Measurements from ENCODE around the gene TCF12. TPM values are rescaled to one million over a fixed set of nuclear protein-coding genes. Genes with fewer than 3 reads are reported as not detected.

Gene TCF12
- total and polyA plus RNA-seq, 4 donors, result 17.8 to 158 (median 64.4) TPM

- ATAC-seq (ENCODE audit: low FRiP score) (no peak), DNase-seq (no peak)
- no peaks in the 10 kb centered on the region for H3K27me3 ChIP-seq (ENCODE audit: control insufficient read depth in 1 of 2, insufficient read depth in 2 of 2, low read length in 1 of 2)
- H3K4me1 ChIP-seq (ENCODE audit: control insufficient read depth in 1 of 2, insufficient read depth in 2 of 2, low read length in 2 of 2), result no peaks in the 10 kb centered on the region
- no peak overlapping the region for H3K27ac ChIP-seq (ENCODE audit: low read depth in 1 of 2, low read length in 2 of 2)
- WGBS, 2 donors, result 90 to 92% methylated on average over 2 of the region's 2 CpGs
- intact Hi-C loops (cut with DNase I), result no loop called here
- peaks cover 0 to 2% of the 10 kb centered on the region in 2 donors for H3K36me3 ChIP-seq (ENCODE audit: control insufficient read depth in 1 of 2, insufficient read depth in 2 of 2, low read length in 1 of 2)
- no peaks in the 10 kb centered on the region for H3K9me3 ChIP-seq (ENCODE audit: control insufficient read depth, low read length)
- no peak overlapping the region for H3K4me3 ChIP-seq (ENCODE audit: low read length in 2 of 2)
These were observed 371.7 kb downstream of the TCF12 start for GRCh38 chr15:57290187-57290586.

GRCh38 chr15:57290826-57291225 is 372.4 kb downstream of the TCF12 start:
- no peak for DNase-seq
- H3K4me3 ChIP-seq (ENCODE audit: low read length in 2 of 2), result no peak overlapping the region
- peaks cover 0 to 2% of the 10 kb centered on the region in 2 donors for H3K36me3 ChIP-seq (ENCODE audit: control insufficient read depth in 1 of 2, insufficient read depth in 2 of 2, low read length in 1 of 2)
- 93 to 94% methylated on average over 4 of the region's 4 CpGs for whole genome bisulfite sequencing, 2 donors
- no peak for ATAC-seq (ENCODE audit: low FRiP score)
- H3K9me3 ChIP-seq (ENCODE audit: control insufficient read depth, low read length), result no peaks in the 10 kb centered on the region
- H3K4me1 ChIP-seq (ENCODE audit: control insufficient read depth in 1 of 2, insufficient read depth in 2 of 2, low read length in 2 of 2), result no peaks in the 10 kb centered on the region
- intact Hi-C loops (cut with DNase I), result no loop called here
- no peak overlapping the region for H3K27ac ChIP-seq (ENCODE audit: low read depth in 1 of 2, low read length in 2 of 2)
- no peaks in the 10 kb centered on the region for H3K27me3 ChIP-seq (ENCODE audit: control insufficient read depth in 1 of 2, insufficient read depth in 2 of 2, low read length in 1 of 2)

GRCh38 chr15:57296473-57297162 is 378.2 kb downstream of the TCF12 start:
- no peak for DNase-seq
- intact Hi-C loops (cut with DNase I), result no loop called here
- ATAC-seq (ENCODE audit: low FRiP score), result no peak
- H3K36me3 ChIP-seq (ENCODE audit: control insufficient read depth in 1 of 2, insufficient read depth in 2 of 2, low read length in 1 of 2), result no peaks in the 10 kb centered on the region
- 76 to 77% methylated on average over 9 of the region's 9 CpGs for WGBS, 2 donors
- no peak overlapping the region for H3K4me3 ChIP-seq (ENCODE audit: low read length in 2 of 2)
- H3K4me1 ChIP-seq (ENCODE audit: control insufficient read depth in 1 of 2, insufficient read depth in 2 of 2, low read length in 2 of 2), result no peaks in the 10 kb centered on the region
- no peak overlapping the region for H3K27ac ChIP-seq (ENCODE audit: low read depth in 1 of 2, low read length in 2 of 2)
- H3K27me3 ChIP-seq (ENCODE audit: control insufficient read depth in 1 of 2, insufficient read depth in 2 of 2, low read length in 1 of 2), result no peaks in the 10 kb centered on the region
- H3K9me3 ChIP-seq (ENCODE audit: control insufficient read depth, low read length), result no peaks in the 10 kb centered on the region

- H3K36me3 ChIP-seq (ENCODE audit: control insufficient read depth in 1 of 2, insufficient read depth in 2 of 2, low read length in 1 of 2), result no peaks in the 10 kb centered on the region
- H3K9me3 ChIP-seq (ENCODE audit: control insufficient read depth, low read length), result no peaks in the 10 kb centered on the region
- no peaks in the 10 kb centered on the region for H3K27me3 ChIP-seq (ENCODE audit: control insufficient read depth in 1 of 2, insufficient read depth in 2 of 2, low read length in 1 of 2)
- no peaks in the 10 kb centered on the region for H3K4me1 ChIP-seq (ENCODE audit: control insufficient read depth in 1 of 2, insufficient read depth in 2 of 2, low read length in 2 of 2)
- 85 to 88% methylated on average over 3 of the region's 3 CpGs for WGBS, 2 donors
- intact Hi-C loops (cut with DNase I), result no loop called here
- ATAC-seq (ENCODE audit: low FRiP score), result no peak
- no peak overlapping the region for H3K4me3 ChIP-seq (ENCODE audit: low read length in 2 of 2)
- no peak overlapping the region for H3K27ac ChIP-seq (ENCODE audit: low read depth in 1 of 2, low read length in 2 of 2)
- no peak for DNase-seq
These were observed 378.7 kb downstream of the TCF12 start for GRCh38 chr15:57297163-57297593.

- no peak for ATAC-seq (ENCODE audit: low FRiP score)
- intact Hi-C loops (cut with DNase I), result no loop called here
These were observed 379.2 kb downstream of the TCF12 start for GRCh38 chr15:57297630-57298029.

GRCh38 chr15:57298204-57298603 is 379.8 kb downstream of the TCF12 start:
- Histone ChIP-seq H3K4me3 (ENCODE audit: low read length in 2 of 2) (no peak overlapping the region), H3K4me1 (ENCODE audit: control insufficient read depth in 1 of 2, insufficient read depth in 2 of 2, low read length in 2 of 2) (no peaks in the 10 kb centered on the region), H3K27ac (ENCODE audit: low read depth in 1 of 2, low read length in 2 of 2) (no peak overlapping the region), H3K36me3 (ENCODE audit: control insufficient read depth in 1 of 2, insufficient read depth in 2 of 2, low read length in 1 of 2) (no peaks in the 10 kb centered on the region), H3K9me3 (ENCODE audit: control insufficient read depth, low read length) (no peaks in the 10 kb centered on the region), H3K27me3 (ENCODE audit: control insufficient read depth in 1 of 2, insufficient read depth in 2 of 2, low read length in 1 of 2) (no peaks in the 10 kb centered on the region)
- no peak for DNase-seq
- 76 to 77% methylated on average over 5 of the region's 5 CpGs for whole genome bisulfite sequencing, 2 donors
- intact Hi-C loops (cut with DNase I), result no loop called here
- no peak for ATAC-seq (ENCODE audit: low FRiP score)

More at GRCh38 chr15:57297630-57298029, 379.2 kb downstream of the TCF12 start:
- Histone ChIP-seq H3K4me3 (ENCODE audit: low read length in 2 of 2) (no peak overlapping the region), H3K9me3 (ENCODE audit: control insufficient read depth, low read length) (no peaks in the 10 kb centered on the region), H3K27ac (ENCODE audit: low read depth in 1 of 2, low read length in 2 of 2) (no peak overlapping the region), H3K36me3 (ENCODE audit: control insufficient read depth in 1 of 2, insufficient read depth in 2 of 2, low read length in 1 of 2) (no peaks in the 10 kb centered on the region), H3K4me1 (ENCODE audit: control insufficient read depth in 1 of 2, insufficient read depth in 2 of 2, low read length in 2 of 2) (no peaks in the 10 kb centered on the region), H3K27me3 (ENCODE audit: control insufficient read depth in 1 of 2, insufficient read depth in 2 of 2, low read length in 1 of 2) (no peaks in the 10 kb centered on the region)
- WGBS, 2 donors, result 91 to 94% methylated on average over 6 of the region's 6 CpGs
- DNase-seq, result no peak

GRCh38 chr15:57298843-57299550 is 380.6 kb downstream of the TCF12 start:
- DNase-seq, result no peak
- H3K27me3 ChIP-seq (ENCODE audit: control insufficient read depth in 1 of 2, insufficient read depth in 2 of 2, low read length in 1 of 2), result no peaks in the 10 kb centered on the region
- no peak overlapping the region for H3K4me3 ChIP-seq (ENCODE audit: low read length in 2 of 2)
- no peak overlapping the region for H3K27ac ChIP-seq (ENCODE audit: low read depth in 1 of 2, low read length in 2 of 2)
- intact Hi-C loops (cut with DNase I), result no loop called here
- H3K9me3 ChIP-seq (ENCODE audit: control insufficient read depth, low read length), result no peaks in the 10 kb centered on the region
- ATAC-seq (ENCODE audit: low FRiP score), result no peak
- WGBS, 2 donors, result 87% methylated on average over 14 of the region's 14 CpGs
- no peaks in the 10 kb centered on the region for H3K36me3 ChIP-seq (ENCODE audit: control insufficient read depth in 1 of 2, insufficient read depth in 2 of 2, low read length in 1 of 2)
- no peaks in the 10 kb centered on the region for H3K4me1 ChIP-seq (ENCODE audit: control insufficient read depth in 1 of 2, insufficient read depth in 2 of 2, low read length in 2 of 2)

- H3K36me3 ChIP-seq (ENCODE audit: control insufficient read depth in 1 of 2, insufficient read depth in 2 of 2, low read length in 1 of 2), result no peaks in the 10 kb centered on the region
- intact Hi-C loops (cut with DNase I), result loop anchor here (10.0 kb wide), 2 partner anchors 67 to 477 kb away; no protein-coding TSS in a partner anchor
- no peak overlapping the region for H3K27ac ChIP-seq (ENCODE audit: low read depth in 1 of 2, low read length in 2 of 2)
- no peaks in the 10 kb centered on the region for H3K9me3 ChIP-seq (ENCODE audit: control insufficient read depth, low read length)
- ATAC-seq (ENCODE audit: low FRiP score), result no peak
- WGBS, 2 donors, result 68 to 77% methylated on average over 4 of the region's 4 CpGs
- DNase-seq, result no peak
- no peak overlapping the region for H3K4me3 ChIP-seq (ENCODE audit: low read length in 2 of 2)
- no peaks in the 10 kb centered on the region for H3K4me1 ChIP-seq (ENCODE audit: control insufficient read depth in 1 of 2, insufficient read depth in 2 of 2, low read length in 2 of 2)
- no peaks in the 10 kb centered on the region for H3K27me3 ChIP-seq (ENCODE audit: control insufficient read depth in 1 of 2, insufficient read depth in 2 of 2, low read length in 1 of 2)
These were observed 382.9 kb downstream of the TCF12 start for GRCh38 chr15:57301307-57301706.
